Gastroesophageal sphincter (tissue), 3 donors: ENCODE measurements around the gene MAPK7.

Source experiments
- EP300 ChIP-seq: sonication (generic); formaldehyde crosslinking; IDR thresholded peaks from one replicate; pipeline ENCODE4 v1.6.1; 2017; ENCODE audit warnings: antibody characterized with exemption, mild to moderate bottlenecking
- POLR2A ChIP-seq, 2 donors: fragments of 450-650 bp; IDR thresholded peaks; one replicate each; pipeline ENCODE4 v1.6.1; 2017; ENCODE audit warnings: antibody characterized with exemption in 2 of 2, mild to moderate bottlenecking in 2 of 2, moderate library complexity in 1 of 2
- POLR2AphosphoS5 ChIP-seq: sonication (generic); formaldehyde crosslinking; IDR thresholded peaks from one replicate; pipeline ENCODE4 v1.6.1; 2017; ENCODE audit warnings: antibody characterized with exemption
- TF ChIP-seq, protein P1 (sequence below), 4 experiments: fragments of 200-600 bp in 2 of 4; fragments of 450-650 bp in 2 of 4; sonication (generic) in 1 of 4; IDR thresholded peaks; one replicate each; pipeline ENCODE4 v1.5.1; 2017 to 2019; ENCODE audit warnings: antibody characterized with exemption in 4 of 4, mild to moderate bottlenecking in 2 of 4, moderate library complexity in 2 of 4

DNA sequence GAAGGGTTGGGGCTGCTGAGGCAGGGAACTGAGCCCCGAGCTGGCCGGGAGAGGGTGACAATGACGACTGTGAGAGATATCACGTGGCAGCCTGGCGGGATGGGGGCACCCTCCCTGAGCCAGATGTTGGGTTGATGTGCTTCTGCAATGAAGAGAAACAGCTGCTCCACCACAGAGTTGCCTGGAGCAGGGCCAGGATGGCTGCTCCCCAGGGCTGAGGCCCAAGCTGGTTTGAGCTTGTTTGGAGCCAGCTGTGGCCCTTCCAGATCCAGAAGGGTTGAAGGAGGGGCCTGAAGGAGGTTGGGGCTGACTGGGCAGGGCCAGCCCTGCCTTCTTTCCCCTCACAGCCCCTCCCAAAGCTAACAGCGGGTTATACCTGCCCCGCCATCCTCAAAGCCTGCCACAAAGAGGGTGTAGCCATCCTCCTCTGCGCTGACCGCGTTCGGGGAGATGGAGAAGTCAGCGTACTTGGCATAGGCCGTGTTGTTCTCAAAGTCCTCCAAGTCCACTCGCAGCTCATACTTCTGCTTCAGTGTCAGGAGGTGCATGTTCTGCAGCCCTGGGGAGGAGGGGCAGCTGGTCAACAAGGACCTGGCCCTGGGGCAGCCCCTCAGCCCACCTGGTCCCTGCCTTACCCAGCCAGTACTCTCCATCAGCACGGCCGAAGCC is 6.6 kb downstream of the MAPK7 start:
- TF ChIP-seq POLR2A (IDR thresholded peaks at IDR 0.05) (peak; percentile 38 to 51), POLR2AphosphoS5 (peak; percentile 95), EP300 (no peak)
- TF ChIP-seq, protein P1, sequence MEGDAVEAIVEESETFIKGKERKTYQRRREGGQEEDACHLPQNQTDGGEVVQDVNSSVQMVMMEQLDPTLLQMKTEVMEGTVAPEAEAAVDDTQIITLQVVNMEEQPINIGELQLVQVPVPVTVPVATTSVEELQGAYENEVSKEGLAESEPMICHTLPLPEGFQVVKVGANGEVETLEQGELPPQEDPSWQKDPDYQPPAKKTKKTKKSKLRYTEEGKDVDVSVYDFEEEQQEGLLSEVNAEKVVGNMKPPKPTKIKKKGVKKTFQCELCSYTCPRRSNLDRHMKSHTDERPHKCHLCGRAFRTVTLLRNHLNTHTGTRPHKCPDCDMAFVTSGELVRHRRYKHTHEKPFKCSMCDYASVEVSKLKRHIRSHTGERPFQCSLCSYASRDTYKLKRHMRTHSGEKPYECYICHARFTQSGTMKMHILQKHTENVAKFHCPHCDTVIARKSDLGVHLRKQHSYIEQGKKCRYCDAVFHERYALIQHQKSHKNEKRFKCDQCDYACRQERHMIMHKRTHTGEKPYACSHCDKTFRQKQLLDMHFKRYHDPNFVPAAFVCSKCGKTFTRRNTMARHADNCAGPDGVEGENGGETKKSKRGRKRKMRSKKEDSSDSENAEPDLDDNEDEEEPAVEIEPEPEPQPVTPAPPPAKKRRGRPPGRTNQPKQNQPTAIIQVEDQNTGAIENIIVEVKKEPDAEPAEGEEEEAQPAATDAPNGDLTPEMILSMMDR (IDR thresholded peaks at IDR 0.05): no peak
